NCI-H146 (cell line): ENCODE measurements around the gene DGCR2.
"Not testable (repeated sequence)": the region's sequence is repeated elsewhere in the genome, so short reads cannot be mapped to it uniquely, and the experiment has no call there.

Source experiments
- DNase-seq: peaks from one replicate; lab custom pipeline; 2025; lab: John Stamatoyannopoulos, UW

Gene DGCR2

GRCh38 chr22:19122143-19122751, at the start of gene DGCR2:
Gene DGCR2 (minus strand): TSS chr22:19122412. CDS start chr22:19122206, 206 bp downstream.
- peak; percentile 96 for DNase-seq

- DNase-seq: no peak
These were observed 47.7 kb upstream of the DGCR2 start for GRCh38 chr22:19169947-19170318.

- DNase-seq: no peak
These were observed 47.1 kb upstream of the DGCR2 start for GRCh38 chr22:19169002-19169946.

- DNase-seq: peak; percentile 90
These were observed 46.1 kb upstream of the DGCR2 start for GRCh38 chr22:19168088-19168890.

- no peak for DNase-seq
These were observed 45.1 kb upstream of the DGCR2 start for GRCh38 chr22:19167106-19167869.

GRCh38 chr22:19166421-19166820, 44.2 kb upstream of the DGCR2 start:
- DNase-seq: no peak

GRCh38 chr22:19164425-19164824, 42.2 kb upstream of the DGCR2 start:
- DNase-seq: no peak

- DNase-seq: not testable (repeated sequence)
These were observed 36.4 kb upstream of the DGCR2 start for GRCh38 chr22:19158649-19159048.

GRCh38 chr22:19156109-19156508, 33.9 kb upstream of the DGCR2 start:
- DNase-seq: not testable (repeated sequence)

GRCh38 chr22:19152942-19153883, 31.0 kb upstream of the DGCR2 start:
- no peak for DNase-seq

- no peak for DNase-seq
These were observed 29.3 kb upstream of the DGCR2 start for GRCh38 chr22:19151329-19152191.

GRCh38 chr22:19150482-19151328, 28.5 kb upstream of the DGCR2 start:
- no peak for DNase-seq

- no peak for DNase-seq
These were observed 27.8 kb upstream of the DGCR2 start, which contains the start of gene GSC2 for GRCh38 chr22:19149991-19150390. Gene GSC2 (minus strand): TSS chr22:19150292. CDS start chr22:19150283, 9 bp downstream.

- DNase-seq: peak; percentile 49
These were observed 27.1 kb upstream of the DGCR2 start for GRCh38 chr22:19149047-19149883.

- no peak for DNase-seq
These were observed 26.3 kb upstream of the DGCR2 start for GRCh38 chr22:19148417-19149046.

GRCh38 chr22:19147195-19147780, 25.1 kb upstream of the DGCR2 start:
- no peak for DNase-seq
